Loucy (cell line): ENCODE data around the gene KATNAL1.

Experiments used
- H2AFZ ChIP-seq: fragments of 200-600 bp; sonication (generic); 2 replicates; pipeline ENCODE4 v1.6.0; 2016; ENCODE audit warnings: antibody characterized with exemption, mild to moderate bottlenecking, low read length, moderate library complexity
- H3F3A ChIP-seq: fragments of 200-600 bp; 2 replicates; pipeline ENCODE4 v1.6.0; 2016; ENCODE audit warnings: antibody characterized with exemption, low read depth, mild to moderate bottlenecking
- H3K27me3 ChIP-seq: fragments of 200-600 bp; sonication (generic); 2 replicates; pipeline ENCODE4 v1.6.1; 2014; ENCODE audit warnings: low read length, mild to moderate bottlenecking; ENCODE audit not compliant: insufficient read depth, poor library complexity, severe bottlenecking
- H3K36me3 ChIP-seq: fragments of 200-600 bp; sonication (generic); 2 replicates; pipeline ENCODE4 v1.6.1; 2016; ENCODE audit warnings: low read length; ENCODE audit not compliant: insufficient read depth
- H3K4me1 ChIP-seq: fragments of 200-600 bp; sonication (generic); 2 replicates; pipeline ENCODE4 v1.5.1; 2014; ENCODE audit warnings: low read length, mild to moderate bottlenecking; ENCODE audit not compliant: insufficient read depth, poor library complexity, severe bottlenecking
- H3K4me2 ChIP-seq: fragments of 200-600 bp; sonication (generic); 2 replicates; pipeline ENCODE4 v1.6.0; 2014; ENCODE audit warnings: antibody characterized with exemption, low read length, low read depth, mild to moderate bottlenecking; ENCODE audit not compliant: poor library complexity, severe bottlenecking
- H3K4me3 ChIP-seq: fragments of 200-600 bp; sonication (generic); 2 replicates; pipeline ENCODE4 v1.5.1; 2014; ENCODE audit warnings: low read length, mild to moderate bottlenecking, mixed read lengths; ENCODE audit not compliant: poor library complexity, severe bottlenecking
- H3K79me2 ChIP-seq: fragments of 200-600 bp; sonication (generic); 2 replicates; pipeline ENCODE4 v1.6.1; 2014; ENCODE audit warnings: low read length; ENCODE audit not compliant: insufficient read depth
- H3K9ac ChIP-seq: fragments of 200-600 bp; sonication (generic); 2 replicates; pipeline ENCODE4 v1.6.0; 2014; ENCODE audit warnings: mild to moderate bottlenecking, low read depth, low read length, moderate library complexity; ENCODE audit not compliant: poor library complexity, severe bottlenecking
- H3K9me2 ChIP-seq: fragments of 200-600 bp; sonication (generic); replicated peaks from 2 replicates; pipeline ENCODE4 v1.6.1; 2016; ENCODE audit warnings: low read depth, low read length, mixed read lengths
- H3K9me3 ChIP-seq: fragments of 200-600 bp; sonication (generic); 2 replicates; pipeline ENCODE4 v1.6.1; 2014; ENCODE audit warnings: mild to moderate bottlenecking, antibody characterized with exemption, low read length, low read depth; ENCODE audit not compliant: insufficient read depth
- H4K20me1 ChIP-seq: fragments of 200-600 bp; sonication (generic); 2 replicates; pipeline ENCODE4 v1.6.0; 2014; ENCODE audit warnings: antibody characterized with exemption, low read length, mild to moderate bottlenecking; ENCODE audit not compliant: insufficient read depth, poor library complexity, severe bottlenecking
- CTCF ChIP-seq: fragments of 200-600 bp; sonication (generic); conservative IDR thresholded peaks from 2 replicates; pipeline ENCODE4 v1.5.1; 2014; ENCODE audit warnings: mild to moderate bottlenecking, antibody characterized with exemption, low read length
- EZH2phosphoT487 ChIP-seq: fragments of 200-600 bp; IDR thresholded peaks from 2 replicates; pipeline ENCODE4 v1.6.1; 2018; ENCODE audit warnings: antibody characterized with exemption, mild to moderate bottlenecking, moderate library complexity, borderline replicate concordance

The KATNAL1 gene

DNA sequence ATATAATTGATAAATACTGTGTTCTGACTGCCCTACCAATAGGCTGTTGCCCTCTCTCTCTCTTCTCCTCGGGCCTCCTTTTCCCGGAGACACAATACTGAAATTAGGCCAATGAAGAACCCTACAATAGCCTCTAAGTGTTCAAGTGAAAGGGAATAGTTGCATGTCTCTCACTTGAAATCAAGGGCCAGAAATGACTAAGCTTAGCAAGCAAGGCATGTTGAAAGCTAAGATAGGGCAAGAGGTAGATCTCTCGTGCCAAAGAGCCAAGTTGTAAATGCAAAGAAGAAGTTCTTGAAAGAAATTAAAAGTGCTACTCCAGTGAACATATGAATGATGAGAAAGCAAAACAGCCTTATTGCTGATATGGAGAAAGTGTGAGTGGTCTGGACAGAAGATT, 13.3 kb downstream of the KATNAL1 start:
- H4K20me1 ChIP-seq, result no peaks in the 10 kb centered on the region
- H3K36me3 ChIP-seq, result no peaks in the 10 kb centered on the region
- H2AFZ ChIP-seq, result no peak overlapping the region
- no peak overlapping the region for H3K4me2 ChIP-seq
- H3K27me3 ChIP-seq, result no peaks in the 10 kb centered on the region
- H3K9me2 ChIP-seq, result no peaks in the 10 kb centered on the region
- peaks cover 26% of the 10 kb centered on the region for H3K4me1 ChIP-seq
- no peaks in the 10 kb centered on the region for H3F3A ChIP-seq
- no peak for TF ChIP-seq EZH2phosphoT487
- no peak for TF ChIP-seq CTCF
- H3K9me3 ChIP-seq, result no peaks in the 10 kb centered on the region
- no peak overlapping the region for H3K9ac ChIP-seq
- peaks cover 75% of the 10 kb centered on the region for H3K79me2 ChIP-seq
- H3K4me3 ChIP-seq, result no peak overlapping the region

DNA sequence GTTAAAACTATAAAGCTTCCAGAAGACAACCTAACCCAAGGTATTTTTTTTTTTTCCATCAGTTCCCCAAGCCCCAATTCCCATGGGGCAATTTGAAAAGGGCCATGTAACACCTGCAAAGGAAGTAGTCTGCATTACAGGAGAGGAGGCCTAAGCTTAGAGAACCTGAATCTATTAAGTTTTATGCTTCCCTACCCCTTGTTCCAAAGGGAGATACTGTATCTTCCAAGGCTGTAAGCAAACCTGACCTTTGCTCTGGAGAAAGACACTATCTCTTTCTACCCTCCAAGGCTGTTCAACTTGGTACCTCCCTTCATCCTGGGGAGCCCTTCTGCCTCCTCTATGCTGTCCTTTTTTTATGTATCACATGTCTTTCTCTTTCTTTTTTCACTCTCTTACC, 15.0 kb downstream of the KATNAL1 start:
- H3K4me2 ChIP-seq, result peak overlapping the region; percentile 19
- H3K4me1 ChIP-seq, result peaks cover 25% of the 10 kb centered on the region
- TF ChIP-seq EZH2phosphoT487 (no peak), CTCF (no peak)
- no peak overlapping the region for H3K4me3 ChIP-seq
- no peaks in the 10 kb centered on the region for H3K9me3 ChIP-seq
- H2AFZ ChIP-seq, result no peak overlapping the region
- H4K20me1 ChIP-seq, result no peaks in the 10 kb centered on the region
- H3K36me3 ChIP-seq, result no peaks in the 10 kb centered on the region
- no peaks in the 10 kb centered on the region for H3F3A ChIP-seq
- no peak overlapping the region for H3K9ac ChIP-seq
- no peaks in the 10 kb centered on the region for H3K27me3 ChIP-seq
- peaks cover 61% of the 10 kb centered on the region for H3K79me2 ChIP-seq
- H3K9me2 ChIP-seq, result no peaks in the 10 kb centered on the region

DNA sequence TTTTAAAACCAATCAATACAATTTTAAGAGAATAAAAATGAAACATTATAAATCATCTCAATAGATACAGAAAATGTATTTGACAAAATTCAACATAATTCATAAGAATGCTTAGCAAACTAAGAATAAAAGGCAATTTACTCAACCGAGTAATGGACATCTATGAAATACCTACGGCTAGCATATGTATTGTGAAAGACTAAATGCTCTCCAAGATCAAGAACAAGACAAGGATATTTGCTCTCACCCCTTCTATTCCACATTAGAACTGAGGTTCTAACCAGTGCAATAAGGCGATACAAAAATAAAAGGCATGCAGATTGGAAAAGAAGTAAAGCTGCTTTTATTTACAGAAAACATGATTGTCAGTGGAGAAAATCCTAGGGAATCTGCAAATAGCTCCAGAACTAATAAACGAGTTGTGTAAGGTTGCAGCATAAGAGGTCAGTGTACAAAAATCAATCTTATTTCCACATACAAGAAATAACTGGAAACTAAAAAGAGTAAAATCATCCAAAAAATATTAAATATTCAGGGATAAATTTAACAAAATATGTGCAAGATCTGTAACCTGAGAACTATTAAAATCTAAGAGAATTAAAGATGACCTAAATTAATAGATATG, 16.4 kb downstream of the KATNAL1 start:
- Histone ChIP-seq H3K9ac (no peak overlapping the region), H3K27me3 (no peaks in the 10 kb centered on the region), H3F3A (no peaks in the 10 kb centered on the region), H3K4me2 (no peak overlapping the region), H3K36me3 (no peaks in the 10 kb centered on the region), H3K4me1 (peaks cover 22% of the 10 kb centered on the region), H3K9me2 (no peaks in the 10 kb centered on the region), H2AFZ (no peak overlapping the region), H3K4me3 (no peak overlapping the region), H3K9me3 (no peaks in the 10 kb centered on the region), H4K20me1 (no peaks in the 10 kb centered on the region), H3K79me2 (peaks cover 52% of the 10 kb centered on the region)
- no peak for TF ChIP-seq EZH2phosphoT487
- TF ChIP-seq CTCF, result no peak
